ENCODE measurements around the gene RAD51B.
"Not testable (repeated sequence)": the region's sequence is repeated elsewhere in the genome, so short reads cannot be mapped to it uniquely, and the experiment has no call there.

The RAD51B gene

GRCh38 chr14:68065322-68065721 lies 245.7 kb downstream of the RAD51B start:
- no peak for DNase-seq (ENCODE audit: low read depth in 3 of 3, low spot score in 1 of 3)

GRCh38 chr14:68074765-68075381 lies 255.3 kb downstream of the RAD51B start:
- no peak for DNase-seq (ENCODE audit: low read depth in 3 of 3, low spot score in 1 of 3)

- no peak for DNase-seq (ENCODE audit: low read depth in 3 of 3, low spot score in 1 of 3)
Observed at GRCh38 chr14:68075382-68076029, 255.9 kb downstream of the RAD51B start.

DNA sequence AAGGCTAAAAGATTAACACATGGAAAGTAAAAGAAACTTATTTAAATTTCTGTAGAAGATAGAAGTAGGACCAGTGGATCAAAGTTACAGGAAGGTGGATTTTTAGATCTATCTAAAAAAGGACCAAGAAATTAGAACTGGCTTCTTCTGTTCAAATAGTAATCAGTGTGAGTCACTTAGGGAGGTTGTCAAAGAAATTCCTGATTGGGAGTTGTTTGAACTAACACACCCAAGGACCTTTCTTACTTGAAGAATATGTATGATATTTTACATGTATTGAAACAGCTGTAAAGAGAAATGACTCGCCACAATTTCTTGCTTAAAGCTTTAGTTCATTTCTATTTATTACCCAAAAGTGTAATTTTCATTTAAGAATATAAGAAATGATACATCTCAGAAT lies 256.9 kb downstream of the RAD51B start:
- no peak for DNase-seq (ENCODE audit: low read depth in 3 of 3, low spot score in 1 of 3)

GRCh38 chr14:68079941-68080697 lies 260.5 kb downstream of the RAD51B start:
- DNase-seq (ENCODE audit: low read depth in 3 of 3, low spot score in 1 of 3) = no peak

DNA sequence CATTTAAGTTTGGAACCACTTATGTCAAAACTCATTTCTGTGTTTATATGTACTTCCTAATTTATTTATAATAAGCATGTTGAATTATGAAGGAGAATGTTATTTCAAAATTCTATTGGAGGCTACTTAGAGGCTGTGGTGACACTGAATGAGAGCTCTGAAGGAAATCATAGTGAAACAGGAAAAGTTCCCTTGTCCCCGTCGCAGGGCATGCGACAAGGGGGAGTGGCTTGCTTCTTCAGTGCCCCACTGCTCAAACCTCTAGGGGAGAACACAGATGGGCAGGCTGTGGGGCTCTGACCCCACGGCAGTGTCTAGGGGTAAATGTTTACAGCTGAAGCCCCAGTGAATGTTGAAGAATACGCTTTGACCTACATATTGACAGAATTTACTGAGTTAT lies 261.9 kb downstream of the RAD51B start:
- DNase-seq (ENCODE audit: low read depth in 3 of 3, low spot score in 1 of 3) = no peak

DNA sequence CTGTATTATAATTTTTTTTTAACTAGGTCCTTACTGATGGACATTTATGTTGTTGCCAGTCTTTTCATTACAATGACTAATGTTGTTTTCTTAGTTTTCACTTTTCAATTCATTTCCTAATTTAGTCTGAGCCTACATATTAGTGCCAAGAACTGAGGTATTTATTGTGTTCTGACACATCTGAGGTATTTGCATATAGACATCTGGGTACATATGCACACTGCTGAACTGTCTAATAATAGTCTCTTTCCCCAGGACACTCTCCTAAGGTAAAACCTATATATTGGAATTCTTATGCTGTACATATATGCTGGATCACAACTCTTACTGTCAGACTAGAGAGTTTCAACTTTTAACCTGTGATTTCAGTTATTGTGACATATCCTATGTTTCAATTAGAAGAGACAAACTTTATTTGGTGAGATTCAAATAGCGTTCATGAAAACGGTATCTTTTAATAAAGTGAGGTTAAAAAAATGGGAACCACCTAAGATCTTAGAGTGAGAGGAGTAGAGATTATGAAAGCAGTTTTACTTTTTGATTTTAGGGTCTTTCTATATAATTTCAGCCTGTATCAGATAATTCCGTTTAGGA lies 263.2 kb downstream of the RAD51B start:
- DNase-seq (ENCODE audit: low read depth in 3 of 3, low spot score in 1 of 3) = no peak

GRCh38 chr14:68084256-68084655 lies 264.7 kb downstream of the RAD51B start:
- no peak for DNase-seq (ENCODE audit: low read depth in 3 of 3, low spot score in 1 of 3)

DNA sequence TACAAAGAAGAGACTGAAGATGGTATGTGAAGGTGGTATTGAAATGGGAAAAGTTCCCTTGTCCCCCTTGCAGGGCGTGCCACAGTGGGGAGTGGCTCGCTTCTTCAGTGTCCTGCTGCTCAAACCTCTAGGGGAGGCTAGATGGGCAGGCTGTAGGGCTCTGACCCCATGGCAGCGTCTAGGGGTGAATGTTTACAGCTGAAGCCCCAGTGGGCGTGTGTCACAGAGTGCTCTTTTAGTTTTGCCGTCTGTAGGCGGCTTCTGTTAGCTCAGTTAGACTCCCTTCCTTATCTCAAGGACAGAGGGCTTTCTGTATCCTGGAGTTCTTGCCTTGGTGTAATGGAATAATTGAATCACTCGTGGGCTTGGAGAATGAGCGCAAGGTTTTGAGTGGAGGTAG lies 266.2 kb downstream of the RAD51B start:
- no peak for DNase-seq (ENCODE audit: low read depth in 3 of 3, low spot score in 1 of 3)

DNA sequence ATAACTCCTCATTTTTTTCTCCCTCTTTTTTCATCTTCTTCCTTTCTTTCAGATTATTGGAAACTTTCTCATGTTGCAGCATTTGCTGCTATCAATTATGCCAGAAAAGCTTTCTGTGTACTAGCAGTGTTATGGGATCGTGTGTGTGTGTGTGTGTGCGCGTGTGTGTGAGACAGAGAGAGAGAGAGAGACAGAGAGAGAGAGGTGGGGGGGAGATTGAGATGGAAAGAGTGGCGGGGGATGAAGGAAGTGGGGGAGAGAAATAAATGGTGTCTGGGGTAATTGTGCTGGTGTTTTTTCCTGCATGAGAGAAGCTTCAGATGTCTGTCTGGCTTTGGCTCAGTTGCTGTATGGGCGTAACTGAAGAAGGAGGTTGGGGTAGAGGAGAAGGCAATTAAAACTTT lies 268.9 kb downstream of the RAD51B start:
- DNase-seq (ENCODE audit: low read depth in 3 of 3, low spot score in 1 of 3) = no peak

DNA sequence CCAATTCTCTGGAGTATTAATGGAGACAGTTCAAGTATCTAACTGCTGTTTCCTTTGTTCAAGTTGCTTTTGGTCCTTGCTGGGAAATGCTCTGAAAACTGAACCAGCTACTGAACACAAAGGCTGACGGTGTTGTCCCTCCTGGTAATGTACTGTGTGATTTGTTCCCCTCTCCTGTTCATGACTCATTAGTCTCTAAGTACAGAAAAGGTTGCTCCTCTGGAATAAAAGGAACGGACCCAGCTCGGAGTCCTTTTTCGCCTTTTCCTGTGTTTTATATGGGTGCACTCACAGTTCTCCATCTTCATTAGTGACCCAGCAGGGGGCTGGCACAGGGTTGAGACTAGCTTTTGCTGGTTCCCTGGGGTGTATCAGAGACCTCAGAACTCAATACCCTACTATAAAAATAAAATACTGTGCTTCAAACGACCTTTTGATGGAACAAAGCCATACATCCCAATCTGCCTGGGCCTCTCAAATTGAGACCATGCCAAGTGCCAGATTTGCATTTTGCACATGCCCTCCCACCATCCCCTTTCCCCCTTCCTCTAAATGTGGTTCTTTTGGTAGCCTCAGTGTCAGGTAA lies 269.7 kb downstream of the RAD51B start:
- no peak for DNase-seq (ENCODE audit: low read depth in 3 of 3, low spot score in 1 of 3)

GRCh38 chr14:68094158-68094557 lies 274.6 kb downstream of the RAD51B start:
- DNase-seq (ENCODE audit: low read depth in 3 of 3, low spot score in 1 of 3) = no peak

DNA sequence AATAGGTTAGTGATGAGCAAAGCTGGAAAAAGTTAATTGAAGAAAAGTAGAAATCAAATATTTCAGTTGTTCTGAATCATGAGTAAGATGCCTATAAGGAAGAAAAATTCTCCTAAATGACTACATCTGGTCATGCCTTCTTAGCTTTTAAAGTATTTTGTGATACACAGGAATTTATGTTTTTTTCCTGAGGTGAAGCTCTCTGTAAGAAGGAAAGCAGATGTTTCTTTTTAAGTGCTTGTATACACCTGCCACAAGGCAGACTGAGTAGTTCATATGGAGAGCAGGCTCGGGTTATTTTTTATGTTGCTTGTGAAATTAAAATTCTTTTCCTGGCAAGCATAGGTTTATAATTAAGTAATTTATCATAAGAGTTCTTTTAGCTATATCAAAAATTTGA lies 275.2 kb downstream of the RAD51B start:
- DNase-seq (ENCODE audit: low read depth in 3 of 3, low spot score in 1 of 3) = no peak

GRCh38 chr14:68097727-68098126 lies 278.1 kb downstream of the RAD51B start:
- DNase-seq (ENCODE audit: low read depth in 3 of 3, low spot score in 1 of 3) = no peak

GRCh38 chr14:68098834-68099233 lies 279.3 kb downstream of the RAD51B start:
- DNase-seq (ENCODE audit: low read depth in 3 of 3, low spot score in 1 of 3) = no peak

DNA sequence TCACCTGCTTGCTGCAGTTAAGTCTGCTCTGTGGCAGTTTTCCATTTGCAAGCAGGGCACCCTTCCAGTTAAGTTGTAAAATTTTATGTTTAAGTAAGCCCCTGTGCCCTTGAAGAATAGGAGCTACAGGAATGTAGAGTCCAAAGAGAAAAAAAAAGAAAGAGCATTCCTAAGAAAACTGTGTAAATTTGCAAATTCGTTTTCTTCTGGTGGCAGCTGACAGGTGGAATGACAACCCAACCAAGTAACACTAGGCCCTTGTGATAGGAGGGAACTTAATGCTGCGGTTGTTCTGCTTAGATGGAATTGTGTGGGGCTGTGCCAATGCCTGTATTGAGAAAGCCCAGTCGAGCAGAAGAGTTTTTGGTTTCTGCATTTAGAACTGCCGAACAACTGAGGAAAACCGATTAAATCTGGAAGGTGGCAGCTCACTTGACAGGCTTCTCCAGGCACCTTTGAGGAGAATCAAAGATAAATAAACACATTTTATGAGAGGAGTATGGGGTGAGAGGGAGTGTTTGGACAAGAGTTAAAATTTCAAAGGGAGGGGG lies 280.0 kb downstream of the RAD51B start:
- DNase-seq (ENCODE audit: low read depth in 3 of 3, low spot score in 1 of 3) = no peak

GRCh38 chr14:68101715-68102301 lies 282.2 kb downstream of the RAD51B start:
- DNase-seq (ENCODE audit: low read depth in 3 of 3, low spot score in 1 of 3) = not testable (repeated sequence)

- no peak for DNase-seq (ENCODE audit: low read depth in 3 of 3, low spot score in 1 of 3)
Observed at GRCh38 chr14:68103853-68104252, 284.3 kb downstream of the RAD51B start.

- no peak for DNase-seq (ENCODE audit: low read depth in 3 of 3, low spot score in 1 of 3)
Observed at GRCh38 chr14:68104518-68104917, 284.9 kb downstream of the RAD51B start.

- no peak for DNase-seq (ENCODE audit: low read depth in 3 of 3, low spot score in 1 of 3)
Observed at GRCh38 chr14:68105816-68106215, 286.2 kb downstream of the RAD51B start.

DNA sequence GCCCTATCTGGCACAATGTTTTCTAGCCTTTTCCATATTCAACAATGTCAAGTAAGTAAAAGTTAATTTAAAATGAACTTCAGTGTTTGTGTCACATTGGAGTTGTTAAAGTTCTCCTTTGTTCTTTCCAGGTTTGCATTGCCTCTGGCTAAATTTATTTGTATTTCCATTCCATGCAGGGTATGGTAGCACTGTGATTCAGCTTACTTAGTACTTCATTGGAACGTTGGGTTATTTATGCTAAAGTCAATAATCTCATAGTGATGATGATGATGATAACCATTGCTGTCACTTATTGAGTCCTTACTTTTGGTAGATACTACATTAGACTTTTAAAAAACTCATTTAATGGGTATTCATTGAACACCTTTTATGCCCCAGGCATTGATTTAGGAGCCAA lies 286.9 kb downstream of the RAD51B start:
- no peak for DNase-seq (ENCODE audit: low read depth in 3 of 3, low spot score in 1 of 3)

Measured in stimulated activated CD4-positive, alpha-beta T cell treated with anti-CD3 and anti-CD28 coated beads, TNF-alpha, amount 100 ng/mL, for 1 hour (primary cell).